Cardiac fibroblast (primary cell): ENCODE results near the gene RBBP5.

ENCODE experiments used
- DNase-seq, 2 donors: peaks; one replicate each; pipeline versions ENCODE4 v3.0.0 to v3.0.0-alpha.2; 2010; ENCODE audit warnings: low read depth in 2 of 2
- H3K4me3 ChIP-seq, 2 donors: replicated peaks in 1 of 2; 1 replicate in 1 of 2; 2 replicates in 1 of 2; pipeline ENCODE4 v1.5.1; 2011; ENCODE audit warnings: low read depth in 2 of 2, low read length in 2 of 2, mild to moderate bottlenecking in 2 of 2, moderate library complexity in 1 of 2
- TF ChIP-seq, protein P1 (sequence below): IDR thresholded peaks from one replicate; pipeline ENCODE4 v1.5.1; 2011; ENCODE audit warnings: low read depth, mild to moderate bottlenecking, low read length, inconsistent platforms

The RBBP5 gene

DNA sequence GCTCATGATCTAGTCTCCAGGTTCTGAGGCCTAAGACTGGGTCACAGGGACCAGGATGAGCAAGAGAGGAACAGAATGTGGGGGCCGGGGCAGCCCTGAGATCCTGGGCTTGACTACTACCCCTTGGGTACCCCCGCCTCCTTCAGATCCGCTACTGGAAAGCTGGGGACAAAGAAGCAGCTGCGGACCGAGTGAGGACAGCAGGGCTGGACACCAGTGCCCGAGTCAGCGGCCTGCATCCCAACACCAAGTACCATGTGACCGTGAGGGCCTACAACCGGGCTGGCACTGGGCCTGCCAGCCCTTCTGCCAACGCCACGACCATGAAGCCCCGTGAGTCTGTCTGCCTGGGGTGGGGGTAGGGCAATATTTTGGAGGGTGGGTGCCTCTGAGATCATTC is 50.0 kb downstream of the RBBP5 start:
- DNase-seq, result no peak
- no peak overlapping the region for H3K4me3 ChIP-seq
- TF ChIP-seq, protein P1, sequence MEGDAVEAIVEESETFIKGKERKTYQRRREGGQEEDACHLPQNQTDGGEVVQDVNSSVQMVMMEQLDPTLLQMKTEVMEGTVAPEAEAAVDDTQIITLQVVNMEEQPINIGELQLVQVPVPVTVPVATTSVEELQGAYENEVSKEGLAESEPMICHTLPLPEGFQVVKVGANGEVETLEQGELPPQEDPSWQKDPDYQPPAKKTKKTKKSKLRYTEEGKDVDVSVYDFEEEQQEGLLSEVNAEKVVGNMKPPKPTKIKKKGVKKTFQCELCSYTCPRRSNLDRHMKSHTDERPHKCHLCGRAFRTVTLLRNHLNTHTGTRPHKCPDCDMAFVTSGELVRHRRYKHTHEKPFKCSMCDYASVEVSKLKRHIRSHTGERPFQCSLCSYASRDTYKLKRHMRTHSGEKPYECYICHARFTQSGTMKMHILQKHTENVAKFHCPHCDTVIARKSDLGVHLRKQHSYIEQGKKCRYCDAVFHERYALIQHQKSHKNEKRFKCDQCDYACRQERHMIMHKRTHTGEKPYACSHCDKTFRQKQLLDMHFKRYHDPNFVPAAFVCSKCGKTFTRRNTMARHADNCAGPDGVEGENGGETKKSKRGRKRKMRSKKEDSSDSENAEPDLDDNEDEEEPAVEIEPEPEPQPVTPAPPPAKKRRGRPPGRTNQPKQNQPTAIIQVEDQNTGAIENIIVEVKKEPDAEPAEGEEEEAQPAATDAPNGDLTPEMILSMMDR, result no peak

DNA sequence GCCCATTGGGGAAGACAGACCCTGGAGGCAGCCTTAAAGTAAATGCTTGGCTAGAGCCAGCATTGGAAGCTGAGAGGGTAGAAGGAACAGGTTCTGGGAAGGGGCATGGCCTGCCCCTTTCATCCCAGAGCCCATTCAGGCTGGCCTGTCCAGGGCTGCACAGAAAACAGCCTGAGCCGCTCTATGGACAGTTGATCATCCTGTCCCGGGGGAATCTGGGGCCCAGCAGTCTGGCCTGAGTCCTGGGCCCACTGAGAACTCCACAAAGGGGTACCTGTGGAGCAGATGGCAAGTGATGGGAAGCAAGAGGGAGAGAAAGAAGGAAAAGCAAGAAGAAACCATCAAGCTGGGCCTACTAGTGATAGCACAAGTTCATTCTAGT is 50.8 kb downstream of the RBBP5 start:
- TF ChIP-seq, protein P1, result no peak
- no peak overlapping the region for H3K4me3 ChIP-seq
- DNase-seq, result no peak

DNA sequence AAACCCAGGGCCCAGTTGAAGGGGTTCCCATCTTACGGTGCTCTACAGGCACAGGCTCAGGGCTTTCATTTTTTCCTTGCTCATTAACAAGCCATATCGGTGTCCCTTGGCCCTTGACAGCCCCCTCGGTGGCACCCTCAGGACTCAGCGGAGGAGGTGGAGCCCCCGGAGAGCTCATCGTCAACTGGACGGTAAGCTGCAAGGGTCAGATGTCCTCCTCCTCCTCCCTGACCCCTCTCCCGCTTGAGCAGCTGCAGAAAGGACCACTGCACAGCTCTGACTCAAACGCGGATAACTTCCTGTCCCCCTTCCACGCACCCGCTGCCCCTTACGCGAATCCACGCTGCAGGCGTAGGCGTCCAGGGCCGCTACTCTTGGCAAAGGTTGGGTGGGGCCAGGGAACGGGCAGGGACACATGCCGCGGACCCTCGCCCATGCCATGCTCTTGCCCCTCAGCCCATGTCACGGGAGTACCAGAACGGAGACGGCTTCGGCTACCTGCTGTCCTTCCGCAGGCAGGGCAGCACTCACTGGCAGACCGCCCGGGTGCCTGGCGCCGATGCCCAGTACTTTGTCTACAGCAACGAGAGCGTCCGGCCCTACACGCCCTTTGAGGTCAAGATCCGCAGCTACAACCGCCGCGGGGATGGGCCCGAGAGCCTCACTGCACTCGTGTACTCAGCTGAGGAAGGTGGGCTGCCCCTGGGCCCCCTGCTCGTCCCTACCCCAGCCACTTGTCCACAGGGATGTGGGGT is 52.2 kb downstream of the RBBP5 start:
- no peak for DNase-seq
- TF ChIP-seq, protein P1, result no peak
- H3K4me3 ChIP-seq, result no peak overlapping the region

DNA sequence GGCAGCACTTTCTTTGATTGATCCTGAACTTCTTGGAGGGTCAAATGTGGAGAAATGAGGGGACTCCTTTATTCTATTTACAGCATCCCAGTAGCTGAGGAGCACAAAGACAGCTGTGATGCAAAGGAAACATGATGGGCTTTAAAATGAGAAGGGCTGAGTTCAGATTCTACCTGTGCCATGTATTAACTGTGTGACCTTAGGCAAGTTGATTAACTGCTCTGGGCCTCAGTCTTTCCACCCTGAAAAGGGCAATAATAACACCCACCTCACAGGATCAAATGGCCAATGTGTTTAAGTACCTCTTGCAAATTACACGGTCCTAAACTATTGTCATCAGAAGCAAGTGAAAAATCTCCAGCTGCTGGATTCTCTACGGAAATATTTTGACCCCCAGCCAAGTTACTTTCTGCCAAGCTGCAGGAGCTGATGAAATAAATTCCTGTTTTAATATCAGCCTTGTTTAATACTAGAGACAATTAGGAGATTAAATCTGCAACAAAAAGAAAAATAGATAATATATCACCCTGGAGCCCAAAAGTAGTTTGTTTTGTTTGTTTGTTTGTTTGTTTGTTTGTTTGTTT is 53.2 kb downstream of the RBBP5 start:
- DNase-seq, result peak; percentile 31 to 71
- TF ChIP-seq, protein P1, result no peak
- no peak overlapping the region for H3K4me3 ChIP-seq

DNA sequence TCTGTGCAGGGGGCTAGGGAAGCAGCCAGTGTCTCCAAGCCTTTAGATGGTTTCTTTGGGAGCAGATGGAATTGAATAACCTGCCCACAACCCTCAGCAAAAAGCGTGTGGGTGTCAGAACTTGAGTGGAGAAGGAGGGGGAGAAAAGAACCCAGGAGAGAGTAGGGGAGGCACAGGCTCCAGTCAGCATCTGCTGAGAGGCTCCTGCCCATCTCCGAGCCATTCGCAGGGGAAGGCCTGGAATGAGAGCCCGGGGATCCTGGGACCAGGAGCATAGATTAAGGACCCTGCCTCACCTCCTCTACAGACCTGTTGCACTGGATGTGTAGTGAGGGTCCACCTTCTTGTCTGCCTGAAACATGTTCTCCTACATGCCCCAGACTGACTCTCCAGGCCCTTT is 53.8 kb downstream of the RBBP5 start:
- H3K4me3 ChIP-seq, result no peak overlapping the region
- TF ChIP-seq, protein P1, result no peak
- no peak for DNase-seq

DNA sequence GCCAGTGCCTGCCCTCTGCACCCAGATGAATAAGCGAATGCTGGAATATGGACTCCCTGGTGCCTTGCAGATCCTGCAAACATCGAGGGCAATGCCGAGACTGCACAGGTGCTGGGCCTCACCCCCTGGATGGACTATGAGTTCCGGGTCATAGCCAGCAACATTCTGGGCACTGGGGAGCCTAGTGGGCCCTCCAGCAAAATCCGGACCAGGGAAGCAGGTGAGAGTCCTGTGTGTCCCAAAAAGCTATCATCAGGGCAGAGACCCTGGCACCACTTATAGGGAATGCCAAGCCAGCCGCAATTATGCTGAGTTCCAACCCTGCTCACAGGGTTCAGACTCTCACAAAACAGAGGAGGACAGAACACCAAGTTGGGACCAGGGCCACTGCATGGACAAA is 54.7 kb downstream of the RBBP5 start:
- no peak overlapping the region for H3K4me3 ChIP-seq
- TF ChIP-seq, protein P1, result no peak
- DNase-seq, result no peak
